GM23338 (cell line): Measurements from ENCODE around the gene UGGT2. TPM values are rescaled to one million over a fixed set of nuclear protein-coding genes. Genes with fewer than 3 reads are reported as not detected.

Experiments used
- ATAC-seq: fragments of 200-7000 bp; cut with Tn5 transposase; 3 replicates; pipeline ENCODE4 v1.9.1; 2020
- DNase-seq: peaks from one replicate; pipeline ENCODE4 v3.0.0-alpha.2; 2015; ENCODE audit warnings: low spot score
- H2AFZ ChIP-seq: fragments of 200-600 bp; sonication (generic); 2 replicates; pipeline ENCODE4 v1.8.0; 2016; ENCODE audit warnings: antibody characterized with exemption, mild to moderate bottlenecking, moderate library complexity
- H3F3A ChIP-seq: fragments of 200-600 bp; sonication (generic); replicated peaks from 2 replicates; pipeline ENCODE4 v1.8.0; 2017; ENCODE audit warnings: antibody characterized with exemption, mixed run types, low read depth
- H3K27ac ChIP-seq: fragments of 200-600 bp; sonication (generic); 2 replicates; pipeline ENCODE4 v1.6.1; 2016; ENCODE audit warnings: low read depth
- H3K27me3 ChIP-seq: fragments of 200-600 bp; sonication (generic); 2 replicates; pipeline ENCODE4 v1.8.0; 2016; ENCODE audit warnings: mild to moderate bottlenecking, mixed run types, moderate library complexity; ENCODE audit not compliant: insufficient read depth
- H3K36me3 ChIP-seq: fragments of 200-600 bp; sonication (generic); 2 replicates; pipeline ENCODE4 v1.8.0; 2016; ENCODE audit warnings: mild to moderate bottlenecking; ENCODE audit not compliant: insufficient read depth
- H3K4me1 ChIP-seq: fragments of 200-600 bp; sonication (generic); 2 replicates; pipeline ENCODE4 v1.8.0; 2016; ENCODE audit warnings: mild to moderate bottlenecking, moderate library complexity; ENCODE audit not compliant: insufficient read depth
- H3K4me2 ChIP-seq: fragments of 200-600 bp; sonication (generic); 2 replicates; pipeline ENCODE4 v1.7.1; 2017; ENCODE audit warnings: mixed run types
- H3K4me3 ChIP-seq: fragments of 200-600 bp; sonication (generic); 2 replicates; pipeline ENCODE4 v1.6.1; 2016; ENCODE audit warnings: mixed run types
- H3K79me2 ChIP-seq: fragments of 200-600 bp; sonication (generic); replicated peaks from 2 replicates; pipeline ENCODE4 v1.8.0; 2017; ENCODE audit warnings: mild to moderate bottlenecking; ENCODE audit not compliant: insufficient read depth
- H3K9me2 ChIP-seq: fragments of 200-600 bp; sonication (generic); 2 replicates; pipeline ENCODE4 v1.8.0; 2017; ENCODE audit not compliant: insufficient read depth
- H4K20me1 ChIP-seq: fragments of 200-600 bp; sonication (generic); replicated peaks from 2 replicates; pipeline ENCODE4 v1.8.0; 2017; ENCODE audit warnings: mild to moderate bottlenecking; ENCODE audit not compliant: insufficient read depth
- H3K27ac Mint-ChIP-seq: 2 replicates; pipeline ENCODE4 v1.8.0; 2020; ENCODE audit warnings: inconsistent platforms, mild to moderate bottlenecking, moderate library complexity, mixed read lengths
- H3K27me3 Mint-ChIP-seq: 3 replicates; pipeline ENCODE4 v1.8.0; 2022; ENCODE audit warnings: low read depth, mild to moderate bottlenecking, moderate library complexity, mixed read lengths, inconsistent platforms; ENCODE audit not compliant: insufficient read depth, poor library complexity
- H3K36me3 Mint-ChIP-seq: 3 replicates; pipeline ENCODE4 v1.8.0; 2021; ENCODE audit warnings: low read depth, mild to moderate bottlenecking, inconsistent platforms, moderate library complexity, mixed read lengths
- H3K4me1 Mint-ChIP-seq: 3 replicates; pipeline ENCODE4 v1.8.0; 2020; ENCODE audit warnings: mild to moderate bottlenecking, inconsistent platforms, mixed read lengths
- H3K4me3 Mint-ChIP-seq: 3 replicates; pipeline ENCODE4 v1.8.0; 2021; ENCODE audit warnings: moderate library complexity, mild to moderate bottlenecking, inconsistent platforms, mixed read lengths
- H3K9me3 Mint-ChIP-seq: 3 replicates; pipeline ENCODE4 v1.8.0; 2020; ENCODE audit warnings: moderate library complexity, mild to moderate bottlenecking, inconsistent platforms, mixed read lengths
- NANOG ChIP-seq: IDR thresholded peaks from 2 replicates; pipeline ENCODE4 v1.6.1; 2016; ENCODE audit warnings: antibody characterized with exemption, borderline replicate concordance
- REST ChIP-seq: IDR thresholded peaks from one replicate; pipeline ENCODE4 v1.6.1; 2018; ENCODE audit warnings: antibody characterized with exemption; ENCODE audit not compliant: unreplicated experiment
- STAT1 ChIP-seq: IDR thresholded peaks from one replicate; pipeline ENCODE4 v1.6.1; 2016; ENCODE audit warnings: antibody characterized with exemption; ENCODE audit not compliant: unreplicated experiment
- ZNF331 ChIP-seq: fragments of 250-450 bp; sonication (Bioruptor Pico); IDR thresholded peaks from 2 replicates; pipeline ENCODE4 v1.5.0; 2020; ENCODE audit warnings: low read depth, mild to moderate bottlenecking, moderate library complexity
- ZNF462 ChIP-seq: fragments of 250-450 bp; sonication (Bioruptor Pico); IDR thresholded peaks from 2 replicates; pipeline ENCODE4 v1.5.0; 2020; ENCODE audit warnings: mild to moderate bottlenecking, moderate library complexity
- polyA plus RNA-seq: library from polyadenylated mRNA; unstranded; fragments of >200 nt; fragmentation: Nextera tagmentation; extraction: Ambion mirVana; gene quantifications from 2 replicates; pipeline ENCODE4 v1.2.1, GENCODE V29; 2016
- total RNA-seq: library from RNA; depleted of rRNA; stranded (reverse); fragments of >200 nt; shearing (Covaris generic); gene quantifications from 2 replicates; pipeline ENCODE4 v1.2.3, GENCODE V29; 2014
- TF ChIP-seq, protein P1 (sequence below), 2 experiments: fragments of 200-600 bp in 1 of 2; sonication (generic) in 1 of 2; conservative IDR thresholded peaks; 2 replicates each; pipeline versions ENCODE4 v1.5.1 to v1.6.1; 2016 to 2017; ENCODE audit warnings: antibody characterized with exemption in 2 of 2, low read depth in 2 of 2, mild to moderate bottlenecking in 2 of 2, moderate library complexity in 1 of 2
- TF ChIP-seq, protein P2 (sequence below): IDR thresholded peaks from 2 replicates; pipeline ENCODE4 v1.6.1; 2016; ENCODE audit warnings: antibody characterized with exemption

The UGGT2 gene
- total and polyA plus RNA-seq, 2 experiments from 2014 or later: 44.0 to 60.5 TPM

GRCh38 chr13:95880331-95880730, 172.9 kb downstream of the UGGT2 start (continued):
- no peak for TF ChIP-seq ZNF462 (CRISPR knock-in tag)
- TF ChIP-seq NANOG: no peak

GRCh38 chr13:95874286-95874685, 178.9 kb downstream of the UGGT2 start:
- no peaks in the 10 kb centered on the region; the same call in 2 of the 3 replicates for H3K4me1 Mint-ChIP-seq
- ATAC-seq (no peak), DNase-seq (no peak)
- no peak overlapping the region for H3K4me3 ChIP-seq
- no peaks in the 10 kb centered on the region for H3K36me3 ChIP-seq
- H3K4me1 ChIP-seq: no peaks in the 10 kb centered on the region
- no peaks in the 10 kb centered on the region for H4K20me1 ChIP-seq
- H3K27me3 Mint-ChIP-seq: no peaks in the 10 kb centered on the region
- no peak overlapping the region for H3K27ac Mint-ChIP-seq
- no peak overlapping the region for H3K4me3 Mint-ChIP-seq
- no peak overlapping the region for H3K27ac ChIP-seq
- H3K36me3 Mint-ChIP-seq: peaks cover 14% of the 10 kb centered on the region; the same call in 2 of the 3 replicates
- H3K27me3 ChIP-seq: no peaks in the 10 kb centered on the region
- no peak overlapping the region for H3K4me2 ChIP-seq
- H3F3A ChIP-seq: no peaks in the 10 kb centered on the region
- H3K79me2 ChIP-seq: no peaks in the 10 kb centered on the region
- H2AFZ ChIP-seq: no peak overlapping the region
- no peaks in the 10 kb centered on the region for H3K9me2 ChIP-seq
- H3K9me3 Mint-ChIP-seq: no peaks in the 10 kb centered on the region
- TF ChIP-seq, protein P1, sequence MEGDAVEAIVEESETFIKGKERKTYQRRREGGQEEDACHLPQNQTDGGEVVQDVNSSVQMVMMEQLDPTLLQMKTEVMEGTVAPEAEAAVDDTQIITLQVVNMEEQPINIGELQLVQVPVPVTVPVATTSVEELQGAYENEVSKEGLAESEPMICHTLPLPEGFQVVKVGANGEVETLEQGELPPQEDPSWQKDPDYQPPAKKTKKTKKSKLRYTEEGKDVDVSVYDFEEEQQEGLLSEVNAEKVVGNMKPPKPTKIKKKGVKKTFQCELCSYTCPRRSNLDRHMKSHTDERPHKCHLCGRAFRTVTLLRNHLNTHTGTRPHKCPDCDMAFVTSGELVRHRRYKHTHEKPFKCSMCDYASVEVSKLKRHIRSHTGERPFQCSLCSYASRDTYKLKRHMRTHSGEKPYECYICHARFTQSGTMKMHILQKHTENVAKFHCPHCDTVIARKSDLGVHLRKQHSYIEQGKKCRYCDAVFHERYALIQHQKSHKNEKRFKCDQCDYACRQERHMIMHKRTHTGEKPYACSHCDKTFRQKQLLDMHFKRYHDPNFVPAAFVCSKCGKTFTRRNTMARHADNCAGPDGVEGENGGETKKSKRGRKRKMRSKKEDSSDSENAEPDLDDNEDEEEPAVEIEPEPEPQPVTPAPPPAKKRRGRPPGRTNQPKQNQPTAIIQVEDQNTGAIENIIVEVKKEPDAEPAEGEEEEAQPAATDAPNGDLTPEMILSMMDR (conservative IDR thresholded peaks at IDR 0.05; ENCODE audit: low read depth in 2 of 2): no peak
- TF ChIP-seq NANOG (no peak), REST (no peak), STAT1 (no peak), ZNF331 (CRISPR knock-in tag) (no peak)
- TF ChIP-seq, protein P2, sequence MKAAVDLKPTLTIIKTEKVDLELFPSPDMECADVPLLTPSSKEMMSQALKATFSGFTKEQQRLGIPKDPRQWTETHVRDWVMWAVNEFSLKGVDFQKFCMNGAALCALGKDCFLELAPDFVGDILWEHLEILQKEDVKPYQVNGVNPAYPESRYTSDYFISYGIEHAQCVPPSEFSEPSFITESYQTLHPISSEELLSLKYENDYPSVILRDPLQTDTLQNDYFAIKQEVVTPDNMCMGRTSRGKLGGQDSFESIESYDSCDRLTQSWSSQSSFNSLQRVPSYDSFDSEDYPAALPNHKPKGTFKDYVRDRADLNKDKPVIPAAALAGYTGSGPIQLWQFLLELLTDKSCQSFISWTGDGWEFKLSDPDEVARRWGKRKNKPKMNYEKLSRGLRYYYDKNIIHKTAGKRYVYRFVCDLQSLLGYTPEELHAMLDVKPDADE: no peak
